Spleen (tissue), 11 donors: ENCODE measurements around the gene RGS16. TPM values are rescaled to one million over a fixed set of nuclear protein-coding genes. Genes with fewer than 3 reads are reported as not detected.

Experiments used
- DNase-seq: peaks from one replicate; pipeline ENCODE4 v3.0.0-alpha.2; 2020
- H3K27ac ChIP-seq, 8 donors: fragments of 200-600 bp; sonication (generic) in 7 of 8; 1 replicate in 4 of 8; 2 replicates in 4 of 8; pipeline versions ENCODE4 v1.5.0 to v1.8.0; 2016 to 2021; ENCODE audit warnings: inconsistent platforms in 4 of 8, mild to moderate bottlenecking in 4 of 8, moderate library complexity in 1 of 8
- H3K27me3 ChIP-seq, 7 donors: fragments of 200-600 bp; sonication (generic) in 6 of 7; replicated peaks in 1 of 7; 1 replicate in 4 of 7; 2 replicates in 3 of 7; pipeline versions ENCODE4 v1.5.0 to v1.8.0; 2016 to 2021; ENCODE audit warnings: inconsistent platforms in 3 of 7, mild to moderate bottlenecking in 1 of 7
- H3K36me3 ChIP-seq, 6 donors: fragments of 200-600 bp; sonication (generic) in 5 of 6; 1 replicate in 4 of 6; 2 replicates in 2 of 6; pipeline versions ENCODE4 v1.5.0 to v1.8.0; 2016 to 2021; ENCODE audit warnings: inconsistent platforms in 2 of 6
- H3K4me1 ChIP-seq, 6 donors: fragments of 200-600 bp; sonication (generic) in 5 of 6; 1 replicate in 3 of 6; 2 replicates in 3 of 6; pipeline versions ENCODE4 v1.5.0 to v1.8.0; 2016 to 2021; ENCODE audit warnings: inconsistent platforms in 3 of 6
- H3K4me3 ChIP-seq, 8 donors: fragments of 200-600 bp; sonication (generic) in 7 of 8; 1 replicate in 4 of 8; 2 replicates in 4 of 8; pipeline versions ENCODE4 v1.5.0 to v1.8.0; 2016 to 2021; ENCODE audit warnings: inconsistent platforms in 4 of 8, mild to moderate bottlenecking in 4 of 8, moderate library complexity in 2 of 8
- H3K9me3 ChIP-seq, 8 donors: fragments of 200-600 bp; sonication (generic) in 7 of 8; 1 replicate in 4 of 8; 2 replicates in 4 of 8; pipeline versions ENCODE4 v1.5.0 to v1.8.0; 2016 to 2021; ENCODE audit warnings: inconsistent platforms in 4 of 8
- CTCF ChIP-seq, 11 experiments: fragments of 200-600 bp in 7 of 11; fragments of 450-650 bp in 4 of 11; sonication (generic) in 4 of 11; IDR thresholded peaks in 8 of 11; conservative IDR thresholded peaks in 3 of 11; 1 replicate in 7 of 11; 2 replicates in 4 of 11; pipeline versions ENCODE4 v1.4.0 to v1.8.0; 2016 to 2021; ENCODE audit warnings: antibody characterized with exemption in 11 of 11, inconsistent platforms in 4 of 11, mild to moderate bottlenecking in 1 of 11
- POLR2A ChIP-seq, 3 donors: fragments of 450-650 bp; IDR thresholded peaks; one replicate each; pipeline ENCODE4 v1.5.1; 2017; ENCODE audit warnings: antibody characterized with exemption in 3 of 3, mild to moderate bottlenecking in 1 of 3
- POLR2AphosphoS5 ChIP-seq, 3 donors: sonication (generic); formaldehyde crosslinking; IDR thresholded peaks; one replicate each; pipeline ENCODE4 v1.5.1; 2017; ENCODE audit warnings: antibody characterized with exemption in 3 of 3
- WGBS, 5 donors: extraction: QIAGEN DNeasy Blood & Tissue Kit in 3 of 5; methylation state at CpG; one replicate each; pipeline versions ENCODE4 v1.1.5 to v1.1.7; 2013 to 2018; 5-methylcytosine and 5-hydroxymethylcytosine counted together
- intact Hi-C: fragments of 100-400 bp; cut with DNase I; formaldehyde crosslinking; loops from one replicate; pipeline ENCODE4 v1.15.0; 2023; ENCODE audit warnings: low total_unique reads
- polyA plus RNA-seq, 3 donors: library from polyadenylated mRNA; stranded (reverse); fragments of 200-250 nt; gene quantifications; one replicate each; pipeline ENCODE4 v1.2.1, GENCODE V29; 2013
- total RNA-seq, 7 donors: library from RNA; depleted of rRNA in 3 of 7; stranded (reverse); fragments of >200 nt in 3 of 7; fragmentation: NEBNext Ultra II Directional in 4 of 7; extraction: Animal tissue kit (Norgen Biotek cat#: 25700) in 4 of 7; gene quantifications; one replicate each; pipeline versions ENCODE4 v1.1.0 to v1.2.1, GENCODE V29; 2016 to 2021
- donor health status: healthy with polysubstance abuse.
- donor health status: DM: no; HTN: no; CAD: no; lungs with moderate emphysema.
- donor health status: DM: no; HTN: no; CAD: no.
- donor health status: Bipolar disorder and iron deficiency.
- donor health status: healthy.
- donor health status: DM: no; HTN: no; CAD: no.
- donor health status: DM: yes; HTN: yes; CAD: no.

The RGS16 gene
- total and polyA plus RNA-seq, 10 donors = 2.6 to 24.2 (median 4.3) TPM

- peak overlapping the region; percentile 79 to 90 (median 88) for H3K27ac ChIP-seq
- H3K4me1 ChIP-seq = peaks cover 19 to 38% (median 28%) of the 10 kb centered on the region in 6 donors
- peak overlapping the region; percentile 29 to 70 (median 45) for H3K4me3 ChIP-seq
- peak; percentile 76 to 90 (median 89) for TF ChIP-seq POLR2AphosphoS5 (IDR thresholded peaks at IDR 0.05)
- no peak for TF ChIP-seq CTCF (IDR thresholded peaks at IDR 0.05 in 8 of 11, conservative IDR thresholded peaks at IDR 0.05 in 3 of 11)
- peak in 1 of 3 donors; percentile 48 for TF ChIP-seq POLR2A (IDR thresholded peaks at IDR 0.05)
- H3K36me3 ChIP-seq = no peaks in the 10 kb centered on the region
- DNase-seq = peak; percentile 89
- H3K27me3 ChIP-seq = peaks cover 0 to 59% (median 8%) of the 10 kb centered on the region in 7 donors
- 1% methylated on average over 23 to 56 of the region's 56 CpGs for WGBS, 5 donors
- H3K9me3 ChIP-seq = no peaks in the 10 kb centered on the region
- intact Hi-C loops = no loop called here
Observed at GRCh38 chr1:182614796-182615454, 10.7 kb upstream of the RGS16 start.

GRCh38 chr1:182611787-182612186 is 7.6 kb upstream of the RGS16 start:
- H3K36me3 ChIP-seq = no peaks in the 10 kb centered on the region
- H3K27ac ChIP-seq = no peak overlapping the region
- peaks cover 19 to 43% (median 32%) of the 10 kb centered on the region in 6 donors for H3K4me1 ChIP-seq
- 86 to 93% (median 89%) methylated on average over 5 to 8 of the region's 8 CpGs for WGBS, 5 donors
- intact Hi-C loops = no loop called here
- H3K27me3 ChIP-seq = peaks cover 0 to 57% (median 8%) of the 10 kb centered on the region in 7 donors
- H3K9me3 ChIP-seq = no peaks in the 10 kb centered on the region
- DNase-seq = no peak
- H3K4me3 ChIP-seq = no peak overlapping the region
- TF ChIP-seq CTCF (IDR thresholded peaks at IDR 0.05 in 8 of 11, conservative IDR thresholded peaks at IDR 0.05 in 3 of 11) (no peak), POLR2AphosphoS5 (IDR thresholded peaks at IDR 0.05) (no peak), POLR2A (IDR thresholded peaks at IDR 0.05) (no peak)

GRCh38 chr1:182611326-182611725 is 7.1 kb upstream of the RGS16 start:
- WGBS, 5 donors = 67 to 100% (median 73%) methylated on average over 1 of the region's 1 CpG
- Histone ChIP-seq H3K27ac (no peak overlapping the region), H3K9me3 (no peaks in the 10 kb centered on the region), H3K4me1 (peaks cover 15 to 43% (median 29%) of the 10 kb centered on the region in 6 donors), H3K36me3 (no peaks in the 10 kb centered on the region), H3K4me3 (no peak overlapping the region), H3K27me3 (peaks cover 0 to 53% (median 8%) of the 10 kb centered on the region in 7 donors)
- TF ChIP-seq POLR2A (IDR thresholded peaks at IDR 0.05) (no peak), POLR2AphosphoS5 (IDR thresholded peaks at IDR 0.05) (no peak), CTCF (IDR thresholded peaks at IDR 0.05 in 8 of 11, conservative IDR thresholded peaks at IDR 0.05 in 3 of 11) (no peak)
- no peak for DNase-seq
- intact Hi-C loops = no loop called here

- no peak for TF ChIP-seq POLR2AphosphoS5 (IDR thresholded peaks at IDR 0.05)
- no peak for TF ChIP-seq CTCF (IDR thresholded peaks at IDR 0.05 in 8 of 11, conservative IDR thresholded peaks at IDR 0.05 in 3 of 11)
- TF ChIP-seq POLR2A (IDR thresholded peaks at IDR 0.05) = no peak
- WGBS, 5 donors = 86 to 94% (median 91%) methylated on average over 6 of the region's 6 CpGs
- peaks cover 9 to 41% (median 23%) of the 10 kb centered on the region in 6 donors for H3K4me1 ChIP-seq
- no peak for DNase-seq
- H3K36me3 ChIP-seq = no peaks in the 10 kb centered on the region
- H3K9me3 ChIP-seq = no peaks in the 10 kb centered on the region
- H3K27ac ChIP-seq = no peak overlapping the region
- intact Hi-C loops = no loop called here
- H3K27me3 ChIP-seq = peaks cover 0 to 47% (median 8%) of the 10 kb centered on the region in 7 donors
- no peak overlapping the region for H3K4me3 ChIP-seq
Observed at GRCh38 chr1:182610606-182611194, 6.5 kb upstream of the RGS16 start.
